HepG2 (cell line): ENCODE results near the gene ACTR1A. TPM values are rescaled to one million over a fixed set of nuclear protein-coding genes. Genes with fewer than 3 reads are reported as not detected.

Experiments used
- GABPB1 ChIP-seq: IDR thresholded peaks from 2 replicates; pipeline ENCODE4 v1.6.1; 2016; ENCODE audit warnings: mild to moderate bottlenecking, missing genetic modification reagents, moderate library complexity, missing compliant biosample characterization
- GZF1 ChIP-seq: sonication (generic); formaldehyde crosslinking; IDR thresholded peaks from 2 replicates; pipeline ENCODE4 v1.5.1; 2020; ENCODE audit warnings: mild to moderate bottlenecking, missing genetic modification reagents
- MAFG ChIP-seq: sonication (generic); formaldehyde crosslinking; IDR thresholded peaks from 2 replicates; pipeline ENCODE4 v1.5.1; 2020; ENCODE audit warnings: mild to moderate bottlenecking, missing genetic modification reagents
- NR1H2 ChIP-seq: sonication (generic); formaldehyde crosslinking; IDR thresholded peaks from 2 replicates; pipeline ENCODE4 v1.8.1; 2022; ENCODE audit warnings: low read depth, missing genetic modification reagents, borderline replicate concordance
- PHF21A ChIP-seq: sonication (generic); formaldehyde crosslinking; IDR thresholded peaks from 2 replicates; pipeline ENCODE4 v1.5.0; 2020; ENCODE audit warnings: mild to moderate bottlenecking, missing genetic modification reagents
- SRSF9 ChIP-seq: fragments of 200-400 bp; formaldehyde crosslinking; IDR thresholded peaks from 2 replicates; pipeline ENCODE4 v1.6.1; 2018; ENCODE audit warnings: borderline replicate concordance, mild to moderate bottlenecking, low read depth, low read length; ENCODE audit not compliant: insufficient read depth, poor library complexity, severe bottlenecking
- TAF15 ChIP-seq: fragments of 200-400 bp; formaldehyde crosslinking; IDR thresholded peaks from one replicate; pipeline ENCODE4 v1.6.1; 2018; ENCODE audit warnings: mild to moderate bottlenecking, low read depth, low read length; ENCODE audit not compliant: poor library complexity, severe bottlenecking
- TEAD2 ChIP-seq: sonication (generic); formaldehyde crosslinking; IDR thresholded peaks from 2 replicates; pipeline ENCODE4 v1.9.0; 2021; ENCODE audit warnings: missing genetic modification reagents
- ZBTB8A ChIP-seq: sonication (generic); formaldehyde crosslinking; IDR thresholded peaks from 2 replicates; pipeline ENCODE4 v1.4.0; 2020; ENCODE audit warnings: mild to moderate bottlenecking, low read depth, missing genetic modification reagents, borderline replicate concordance
- ZNF335 ChIP-seq: sonication (generic); formaldehyde crosslinking; IDR thresholded peaks from 2 replicates; pipeline ENCODE4 v1.4.0; 2020; ENCODE audit warnings: missing genetic modification reagents
- ZNF724P ChIP-seq: sonication (generic); formaldehyde crosslinking; IDR thresholded peaks from 2 replicates; pipeline ENCODE4 v1.8.0; 2022; ENCODE audit warnings: missing genetic modification reagents, borderline replicate concordance
- ZNF891 ChIP-seq: sonication (generic); formaldehyde crosslinking; IDR thresholded peaks from 2 replicates; pipeline ENCODE4 v1.5.0; 2020; ENCODE audit warnings: mild to moderate bottlenecking, missing genetic modification reagents
- polyA plus RNA-seq, 8 experiments: library from polyadenylated mRNA; depleted of rRNA in 3 of 8; stranded (reverse) in 7 of 8; unstranded in 1 of 8; fragments of >200 nt; fragmentation: Illumina TruSeq in 4 of 8; extraction: Trizol in 4 of 8; gene quantifications; 2 replicates each; pipeline versions ENCODE4 v1.2.1 to v1.2.3, GENCODE V29; 2011 to 2016; ENCODE audit warnings: low read depth in 4 of 8, missing spikeins in 1 of 8, mixed read lengths in 1 of 8; ENCODE audit not compliant: insufficient read depth in 1 of 8
- total RNA-seq, 5 experiments: library from RNA; depleted of rRNA; stranded (reverse); fragments of >200 nt; fragmentation: Illumina TruSeq; extraction: Trizol; gene quantifications; 2 replicates each; pipeline ENCODE4 v1.2.3, GENCODE V29; 2016; ENCODE audit warnings: low read depth in 1 of 5
- TF ChIP-seq, protein P1 (sequence below), 2 experiments: sonication (generic) in 1 of 2; formaldehyde crosslinking in 1 of 2; IDR thresholded peaks; 2 replicates each; pipeline versions ENCODE4 v1.4.0 to v1.6.1; 2016 to 2020; ENCODE audit warnings: borderline replicate concordance in 1 of 2, low read depth in 1 of 2, mild to moderate bottlenecking in 1 of 2, missing genetic modification reagents in 1 of 2
- TF ChIP-seq, protein P2 (sequence below): sonication (generic); formaldehyde crosslinking; IDR thresholded peaks from 2 replicates; pipeline ENCODE4 v1.5.0; 2020; ENCODE audit warnings: mild to moderate bottlenecking, missing genetic modification reagents
- TF ChIP-seq, protein P3 (sequence below): sonication (generic); formaldehyde crosslinking; IDR thresholded peaks from 2 replicates; pipeline ENCODE4 v1.5.0; 2020; ENCODE audit warnings: mild to moderate bottlenecking, missing genetic modification reagents, borderline replicate concordance
- TF ChIP-seq, protein P4 (sequence below): sonication (generic); formaldehyde crosslinking; IDR thresholded peaks from 2 replicates; pipeline ENCODE4 v1.4.0; 2020; ENCODE audit warnings: low read depth, mild to moderate bottlenecking, missing genetic modification reagents

Gene ACTR1A
- total and polyA plus RNA-seq, 2 of the 13 experiments (the other 11 are each of a cell fraction or from before 2014, with no cell fraction given), result 59.6 to 62.8 TPM

DNA sequence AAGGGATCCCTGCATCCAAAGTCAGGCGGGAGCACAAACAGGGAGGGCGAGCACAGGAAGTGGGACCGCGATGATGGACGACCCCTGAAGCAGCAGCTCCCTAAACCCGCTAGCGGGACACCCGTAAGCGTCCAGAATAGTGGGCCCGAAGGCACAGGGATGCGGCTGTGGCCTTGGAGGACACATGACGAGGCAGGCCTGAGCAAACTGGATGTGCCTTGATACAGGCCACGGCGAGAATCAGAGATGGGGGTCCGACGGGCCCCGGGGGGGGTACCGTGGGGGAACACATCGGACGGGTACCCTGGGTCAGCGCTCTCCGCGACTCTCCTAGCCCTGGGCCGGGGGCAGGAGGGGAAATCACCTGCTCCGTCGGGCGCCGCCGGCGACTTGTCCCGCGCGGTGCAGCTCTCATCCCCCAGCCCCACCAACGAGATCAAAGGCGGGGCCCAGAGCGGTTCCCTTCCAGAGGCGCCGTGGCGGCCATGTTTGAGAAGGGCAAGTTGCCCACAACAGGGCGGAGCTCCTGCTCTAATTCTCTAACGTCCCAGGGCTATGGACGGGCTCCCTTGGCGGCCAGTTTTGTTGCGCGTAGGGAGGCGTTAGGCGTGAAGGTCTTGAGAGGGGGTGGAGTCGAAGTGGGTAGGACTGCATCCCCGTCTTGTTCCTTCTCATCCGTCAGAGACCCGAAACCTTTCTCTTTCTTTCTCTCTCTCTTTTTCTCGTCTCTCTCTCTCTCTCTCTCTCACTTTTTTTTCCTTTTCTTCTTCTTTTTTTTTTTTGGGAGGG is 70.2 kb downstream of the ACTR1A start, which contains the start of gene CUEDC2 (continued):
- TF ChIP-seq, protein P1, sequence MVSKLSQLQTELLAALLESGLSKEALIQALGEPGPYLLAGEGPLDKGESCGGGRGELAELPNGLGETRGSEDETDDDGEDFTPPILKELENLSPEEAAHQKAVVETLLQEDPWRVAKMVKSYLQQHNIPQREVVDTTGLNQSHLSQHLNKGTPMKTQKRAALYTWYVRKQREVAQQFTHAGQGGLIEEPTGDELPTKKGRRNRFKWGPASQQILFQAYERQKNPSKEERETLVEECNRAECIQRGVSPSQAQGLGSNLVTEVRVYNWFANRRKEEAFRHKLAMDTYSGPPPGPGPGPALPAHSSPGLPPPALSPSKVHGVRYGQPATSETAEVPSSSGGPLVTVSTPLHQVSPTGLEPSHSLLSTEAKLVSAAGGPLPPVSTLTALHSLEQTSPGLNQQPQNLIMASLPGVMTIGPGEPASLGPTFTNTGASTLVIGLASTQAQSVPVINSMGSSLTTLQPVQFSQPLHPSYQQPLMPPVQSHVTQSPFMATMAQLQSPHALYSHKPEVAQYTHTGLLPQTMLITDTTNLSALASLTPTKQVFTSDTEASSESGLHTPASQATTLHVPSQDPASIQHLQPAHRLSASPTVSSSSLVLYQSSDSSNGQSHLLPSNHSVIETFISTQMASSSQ (IDR thresholded peaks at IDR 0.05; ENCODE audit: low read depth), result peak; percentile 52; the same call in 1 of the 2 replicates
- TF ChIP-seq, protein P1 (CRISPR knock-in tag; IDR thresholded peaks at IDR 0.05; ENCODE audit: borderline replicate concordance), result peak; percentile 44; the same call in 1 of the 2 replicates
- no peak for TF ChIP-seq ZNF724P
- no peak for TF ChIP-seq TEAD2 (CRISPR knock-in tag)
- TF ChIP-seq, protein P2, sequence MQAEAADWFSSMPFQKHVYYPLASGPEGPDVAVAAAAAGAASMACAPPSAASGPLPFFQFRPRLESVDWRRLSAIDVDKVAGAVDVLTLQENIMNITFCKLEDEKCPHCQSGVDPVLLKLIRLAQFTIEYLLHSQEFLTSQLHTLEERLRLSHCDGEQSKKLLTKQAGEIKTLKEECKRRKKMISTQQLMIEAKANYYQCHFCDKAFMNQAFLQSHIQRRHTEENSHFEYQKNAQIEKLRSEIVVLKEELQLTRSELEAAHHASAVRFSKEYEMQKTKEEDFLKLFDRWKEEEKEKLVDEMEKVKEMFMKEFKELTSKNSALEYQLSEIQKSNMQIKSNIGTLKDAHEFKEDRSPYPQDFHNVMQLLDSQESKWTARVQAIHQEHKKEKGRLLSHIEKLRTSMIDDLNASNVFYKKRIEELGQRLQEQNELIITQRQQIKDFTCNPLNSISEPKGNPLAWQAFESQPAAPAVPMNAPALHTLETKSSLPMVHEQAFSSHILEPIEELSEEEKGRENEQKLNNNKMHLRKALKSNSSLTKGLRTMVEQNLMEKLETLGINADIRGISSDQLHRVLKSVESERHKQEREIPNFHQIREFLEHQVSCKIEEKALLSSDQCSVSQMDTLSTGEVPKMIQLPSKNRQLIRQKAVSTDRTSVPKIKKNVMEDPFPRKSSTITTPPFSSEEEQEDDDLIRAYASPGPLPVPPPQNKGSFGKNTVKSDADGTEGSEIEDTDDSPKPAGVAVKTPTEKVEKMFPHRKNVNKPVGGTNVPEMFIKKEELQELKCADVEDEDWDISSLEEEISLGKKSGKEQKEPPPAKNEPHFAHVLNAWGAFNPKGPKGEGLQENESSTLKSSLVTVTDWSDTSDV (CRISPR knock-in tag), result peak; percentile 79; the same call in 1 of the 2 replicates
- TF ChIP-seq PHF21A, result peak; percentile 86
- TF ChIP-seq SRSF9, result no peak
- TF ChIP-seq, protein P3, sequence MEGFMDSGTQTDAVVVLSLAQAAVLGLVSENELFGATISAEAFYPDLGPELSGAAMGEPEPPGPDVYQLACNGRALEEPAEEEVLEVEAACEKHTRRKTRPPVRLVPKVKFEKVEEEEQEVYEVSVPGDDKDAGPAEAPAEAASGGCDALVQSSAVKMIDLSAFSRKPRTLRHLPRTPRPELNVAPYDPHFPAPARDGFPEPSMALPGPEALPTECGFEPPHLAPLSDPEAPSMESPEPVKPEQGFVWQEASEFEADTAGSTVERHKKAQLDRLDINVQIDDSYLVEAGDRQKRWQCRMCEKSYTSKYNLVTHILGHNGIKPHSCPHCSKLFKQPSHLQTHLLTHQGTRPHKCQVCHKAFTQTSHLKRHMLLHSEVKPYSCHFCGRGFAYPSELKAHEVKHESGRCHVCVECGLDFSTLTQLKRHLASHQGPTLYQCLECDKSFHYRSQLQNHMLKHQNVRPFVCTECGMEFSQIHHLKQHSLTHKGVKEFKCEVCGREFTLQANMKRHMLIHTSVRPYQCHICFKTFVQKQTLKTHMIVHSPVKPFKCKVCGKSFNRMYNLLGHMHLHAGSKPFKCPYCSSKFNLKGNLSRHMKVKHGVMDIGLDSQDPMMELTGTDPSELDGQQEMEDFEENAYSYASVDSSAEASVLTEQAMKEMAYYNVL, result peak; percentile 63; the same call in 1 of the 2 replicates
- TF ChIP-seq ZNF335 (CRISPR knock-in tag), result peak; percentile 46; the same call in 1 of the 2 replicates
- peak; percentile 87 for TF ChIP-seq ZNF891
- TF ChIP-seq, protein P4, sequence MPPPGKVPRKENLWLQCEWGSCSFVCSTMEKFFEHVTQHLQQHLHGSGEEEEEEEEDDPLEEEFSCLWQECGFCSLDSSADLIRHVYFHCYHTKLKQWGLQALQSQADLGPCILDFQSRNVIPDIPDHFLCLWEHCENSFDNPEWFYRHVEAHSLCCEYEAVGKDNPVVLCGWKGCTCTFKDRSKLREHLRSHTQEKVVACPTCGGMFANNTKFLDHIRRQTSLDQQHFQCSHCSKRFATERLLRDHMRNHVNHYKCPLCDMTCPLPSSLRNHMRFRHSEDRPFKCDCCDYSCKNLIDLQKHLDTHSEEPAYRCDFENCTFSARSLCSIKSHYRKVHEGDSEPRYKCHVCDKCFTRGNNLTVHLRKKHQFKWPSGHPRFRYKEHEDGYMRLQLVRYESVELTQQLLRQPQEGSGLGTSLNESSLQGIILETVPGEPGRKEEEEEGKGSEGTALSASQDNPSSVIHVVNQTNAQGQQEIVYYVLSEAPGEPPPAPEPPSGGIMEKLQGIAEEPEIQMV (CRISPR knock-in tag), result 0 out of 2 replicates have a peak, but pooled peaks have one; percentile 30
- TF ChIP-seq MAFG (CRISPR knock-in tag), result no peak
- TF ChIP-seq GABPB1 (CRISPR knock-in tag), result peak; percentile 94
- TF ChIP-seq NR1H2 (CRISPR knock-in tag), result no peak
- no peak for TF ChIP-seq GZF1 (CRISPR knock-in tag)
- 0 out of 2 replicates have a peak, but pooled peaks have one; percentile 40 for TF ChIP-seq ZBTB8A (CRISPR knock-in tag)
- peak; percentile 89 for TF ChIP-seq TAF15
